ENCODE data around the gene LTBP1.
A peak's percentile ranks its signal among the peaks of the same experiment; 100 is the strongest.

Gene LTBP1

DNA sequence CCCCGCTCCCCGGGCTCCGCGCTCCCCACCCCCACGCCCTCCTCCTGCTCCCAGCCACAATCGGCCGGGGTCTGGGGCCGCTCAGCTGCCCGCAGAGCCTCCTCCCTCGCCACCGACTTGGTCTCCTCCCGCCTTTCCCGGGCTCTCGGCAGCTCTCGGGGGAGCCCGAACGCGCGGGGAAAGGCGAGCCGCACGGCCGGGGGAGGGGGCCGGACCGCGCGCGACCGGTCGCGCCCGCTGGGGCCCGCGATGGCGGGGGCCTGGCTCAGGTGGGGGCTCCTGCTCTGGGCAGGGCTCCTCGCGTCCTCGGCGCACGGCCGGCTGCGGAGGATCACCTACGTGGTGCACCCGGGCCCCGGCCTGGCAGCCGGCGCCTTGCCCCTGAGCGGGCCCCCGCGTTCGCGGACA, 327 bp downstream of the LTBP1 start:
- DNase-seq (ENCODE audit: low read depth in 1 of 2, low spot score in 1 of 2) = no peak
- H3K4me3 ChIP-seq (replicated peaks; ENCODE audit: insufficient read depth, low read length) = peak overlapping the region; percentile 55
- H3K27me3 ChIP-seq (ENCODE audit: insufficient read depth, poor library complexity, severe bottlenecking) = peaks cover 13% of the 10 kb centered on the region
- no peak overlapping the region for H3K27ac ChIP-seq (replicated peaks)
- TF ChIP-seq REST (IDR thresholded peaks at IDR 0.05; ENCODE audit: insufficient replicate concordance, low read depth) = no peak
- TF ChIP-seq CTCF (IDR thresholded peaks at IDR 0.05; ENCODE audit: insufficient read depth, low read length) = no peak
- TF ChIP-seq POLR2AphosphoS5 (IDR thresholded peaks at IDR 0.05; ENCODE audit: low read depth) = no peak
- no peak for TF ChIP-seq GABPA (IDR thresholded peaks at IDR 0.05; ENCODE audit: low read depth)
- TF ChIP-seq SPI1 (IDR thresholded peaks at IDR 0.05; ENCODE audit: borderline replicate concordance, low read depth) = no peak

DNA sequence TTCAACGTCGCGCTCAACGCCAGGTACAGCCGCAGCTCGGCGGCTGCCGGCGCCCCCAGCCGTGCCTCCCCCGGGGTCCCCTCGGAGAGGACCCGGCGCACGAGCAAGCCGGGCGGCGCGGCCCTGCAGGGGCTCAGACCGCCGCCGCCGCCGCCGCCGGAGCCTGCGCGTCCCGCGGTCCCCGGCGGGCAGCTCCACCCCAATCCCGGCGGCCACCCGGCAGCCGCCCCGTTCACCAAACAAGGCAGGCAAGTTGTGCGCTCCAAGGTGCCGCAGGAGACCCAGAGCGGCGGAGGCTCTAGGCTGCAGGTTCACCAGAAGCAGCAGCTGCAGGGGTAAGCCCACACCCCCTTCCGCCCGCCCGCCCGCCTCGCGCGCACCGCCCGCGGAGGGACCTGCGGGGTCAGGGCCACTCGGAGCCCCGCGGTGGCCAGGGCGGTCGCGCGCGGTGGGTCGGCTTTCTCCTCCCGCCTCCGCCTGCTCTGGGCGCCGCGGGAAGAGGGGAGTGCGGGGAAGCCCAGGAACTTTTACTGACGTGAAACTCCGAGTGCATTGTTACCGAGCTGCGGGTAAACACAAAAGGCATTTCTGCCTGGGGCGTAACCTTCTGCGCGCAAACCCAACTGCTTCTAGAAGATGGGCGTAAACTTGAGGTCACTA, 861 bp downstream of the LTBP1 start:
- TF ChIP-seq POLR2AphosphoS5 (IDR thresholded peaks at IDR 0.05; ENCODE audit: low read depth) (no peak), GABPA (IDR thresholded peaks at IDR 0.05; ENCODE audit: low read depth) (no peak), REST (IDR thresholded peaks at IDR 0.05; ENCODE audit: insufficient replicate concordance, low read depth) (no peak)
- Histone ChIP-seq H3K27me3 (ENCODE audit: insufficient read depth, poor library complexity, severe bottlenecking) (peaks cover 16% of the 10 kb centered on the region), H3K4me3 (replicated peaks; ENCODE audit: insufficient read depth, low read length) (peak overlapping the region; percentile 55), H3K27ac (replicated peaks) (no peak overlapping the region)
- DNase-seq (ENCODE audit: low read depth in 1 of 2, low spot score in 1 of 2) = peak in 1 of 2 experiments; percentile 9

- H3K27ac ChIP-seq (replicated peaks) = no peak overlapping the region
- TF ChIP-seq SPI1 (IDR thresholded peaks at IDR 0.05; ENCODE audit: borderline replicate concordance, low read depth) = no peak
Measured at GRCh38 chr2:32948266-32948665, 1.5 kb downstream of the LTBP1 start.

GRCh38 chr2:32949260-32949659, 2.5 kb downstream of the LTBP1 start:
- Histone ChIP-seq H3K27me3 (ENCODE audit: insufficient read depth, poor library complexity, severe bottlenecking) (peaks cover 16% of the 10 kb centered on the region), H3K4me3 (replicated peaks; ENCODE audit: insufficient read depth, low read length) (no peak overlapping the region), H3K27ac (replicated peaks) (no peak overlapping the region)
- TF ChIP-seq GABPA (IDR thresholded peaks at IDR 0.05; ENCODE audit: low read depth) (no peak), SPI1 (IDR thresholded peaks at IDR 0.05; ENCODE audit: borderline replicate concordance, low read depth) (no peak), REST (IDR thresholded peaks at IDR 0.05; ENCODE audit: insufficient replicate concordance, low read depth) (no peak), POLR2AphosphoS5 (IDR thresholded peaks at IDR 0.05; ENCODE audit: low read depth) (no peak), CTCF (IDR thresholded peaks at IDR 0.05; ENCODE audit: insufficient read depth, low read length) (no peak)
- DNase-seq (ENCODE audit: low read depth in 1 of 2, low spot score in 1 of 2) = no peak

More at GRCh38 chr2:32948266-32948665, 1.5 kb downstream of the LTBP1 start:
- no peak overlapping the region for H3K4me3 ChIP-seq (replicated peaks; ENCODE audit: insufficient read depth, low read length)
- no peak for DNase-seq (ENCODE audit: low read depth in 1 of 2, low spot score in 1 of 2)
- H3K27me3 ChIP-seq (ENCODE audit: insufficient read depth, poor library complexity, severe bottlenecking) = peaks cover 16% of the 10 kb centered on the region

Measured in HL-60 (cell line).